GM12874 (cell line): ENCODE data around the gene LGI2.

Source experiments
- CTCF ChIP-seq: IDR thresholded peaks from 2 replicates; pipeline ENCODE4 v1.5.1; 2011; ENCODE audit warnings: low read depth, mild to moderate bottlenecking, control low read depth, low read length, moderate library complexity; ENCODE audit not compliant: insufficient read depth

The LGI2 gene

GRCh38 chr4:25060241-25060962 is 29.7 kb upstream of the LGI2 start:
- TF ChIP-seq CTCF = no peak

- no peak for TF ChIP-seq CTCF
These were observed 29.0 kb upstream of the LGI2 start for GRCh38 chr4:25059791-25060190.

GRCh38 chr4:25058796-25059195 is 28.1 kb upstream of the LGI2 start:
- TF ChIP-seq CTCF = no peak

GRCh38 chr4:25057299-25057698 is 26.6 kb upstream of the LGI2 start:
- TF ChIP-seq CTCF = no peak

- no peak for TF ChIP-seq CTCF
These were observed 20.8 kb upstream of the LGI2 start for GRCh38 chr4:25051534-25051933.

GRCh38 chr4:25050370-25051078 is 19.8 kb upstream of the LGI2 start:
- TF ChIP-seq CTCF = no peak

GRCh38 chr4:25043548-25043947 is 12.8 kb upstream of the LGI2 start:
- TF ChIP-seq CTCF = no peak
